Testis (tissue), 2 donors: ENCODE results near the gene TGOLN2.

Source experiments
- POLR2A ChIP-seq: fragments of 450-650 bp; IDR thresholded peaks from one replicate; pipeline ENCODE4 v1.6.1; 2017; ENCODE audit warnings: antibody characterized with exemption, mild to moderate bottlenecking, moderate library complexity
- TF ChIP-seq, protein P1 (sequence below), 3 experiments: fragments of 450-650 bp in 2 of 3; fragments of 200-600 bp in 1 of 3; sonication (generic) in 1 of 3; IDR thresholded peaks; one replicate each; pipeline ENCODE4 v1.5.1; 2016 to 2019; ENCODE audit warnings: antibody characterized with exemption in 3 of 3, mild to moderate bottlenecking in 2 of 3, moderate library complexity in 1 of 3

DNA sequence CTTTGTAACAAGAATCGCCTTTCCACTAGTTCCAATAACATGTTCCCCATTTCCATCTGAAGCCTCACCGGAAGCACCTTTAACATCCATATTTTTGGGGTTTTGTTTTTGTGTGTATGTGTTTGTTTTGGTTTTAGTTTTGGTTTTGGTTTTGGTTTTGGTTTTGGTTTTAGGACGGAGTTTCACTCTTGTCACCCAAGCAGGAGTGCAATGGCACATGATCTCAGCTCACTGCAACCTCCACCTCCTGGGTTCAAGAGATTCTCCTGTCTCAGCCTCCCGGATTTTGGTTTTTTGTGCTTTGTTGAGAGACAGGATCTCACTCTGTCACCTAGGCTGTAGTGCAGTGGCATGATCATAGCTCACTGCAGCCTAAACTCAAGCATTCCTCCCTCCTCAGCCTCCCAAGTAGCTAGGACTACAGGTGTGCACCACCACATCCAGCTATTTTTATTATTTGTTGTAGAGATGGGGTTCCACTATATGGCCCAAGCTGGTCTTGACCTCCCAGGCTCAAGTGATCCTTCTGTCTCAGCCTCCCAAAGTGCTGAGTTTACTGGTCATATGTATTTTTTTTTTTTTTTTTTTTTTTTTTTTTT is 36.3 kb downstream of the TGOLN2 start:
- TF ChIP-seq, protein P1, sequence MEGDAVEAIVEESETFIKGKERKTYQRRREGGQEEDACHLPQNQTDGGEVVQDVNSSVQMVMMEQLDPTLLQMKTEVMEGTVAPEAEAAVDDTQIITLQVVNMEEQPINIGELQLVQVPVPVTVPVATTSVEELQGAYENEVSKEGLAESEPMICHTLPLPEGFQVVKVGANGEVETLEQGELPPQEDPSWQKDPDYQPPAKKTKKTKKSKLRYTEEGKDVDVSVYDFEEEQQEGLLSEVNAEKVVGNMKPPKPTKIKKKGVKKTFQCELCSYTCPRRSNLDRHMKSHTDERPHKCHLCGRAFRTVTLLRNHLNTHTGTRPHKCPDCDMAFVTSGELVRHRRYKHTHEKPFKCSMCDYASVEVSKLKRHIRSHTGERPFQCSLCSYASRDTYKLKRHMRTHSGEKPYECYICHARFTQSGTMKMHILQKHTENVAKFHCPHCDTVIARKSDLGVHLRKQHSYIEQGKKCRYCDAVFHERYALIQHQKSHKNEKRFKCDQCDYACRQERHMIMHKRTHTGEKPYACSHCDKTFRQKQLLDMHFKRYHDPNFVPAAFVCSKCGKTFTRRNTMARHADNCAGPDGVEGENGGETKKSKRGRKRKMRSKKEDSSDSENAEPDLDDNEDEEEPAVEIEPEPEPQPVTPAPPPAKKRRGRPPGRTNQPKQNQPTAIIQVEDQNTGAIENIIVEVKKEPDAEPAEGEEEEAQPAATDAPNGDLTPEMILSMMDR (IDR thresholded peaks at IDR 0.05), result no peak
- no peak for TF ChIP-seq POLR2A
